ENCODE measurements around the gene CHST7. TPM values are rescaled to one million over a fixed set of nuclear protein-coding genes. Genes with fewer than 3 reads are reported as not detected.

CHST7 gene
- total RNA-seq, 1 experiment from 2014 or later: 17.1 TPM

GRCh38 chrX:46559062-46559461 lies 14.5 kb upstream of the CHST7 start:
- Histone ChIP-seq H3K9ac (ENCODE audit: extremely low read depth, insufficient read length, low read length) (no peak overlapping the region), H3K79me1 (ENCODE audit: insufficient read depth, low read depth, low read length, poor library complexity, severe bottlenecking) (no peaks in the 10 kb centered on the region), H4K8ac (replicated peaks; ENCODE audit: insufficient read length, low read depth, low read length) (no peak overlapping the region), H3K27ac (ENCODE audit: insufficient read length, low read depth, low read length) (no peak overlapping the region), H3K9me3 (ENCODE audit: control insufficient read depth, low read depth, low read length) (peaks cover 15% of the 10 kb centered on the region), H3K18ac (ENCODE audit: insufficient read length, low read depth, low read length) (no peak overlapping the region), H4K5ac (ENCODE audit: insufficient read length, low read depth, low read length) (no peak overlapping the region), H2AFZ (ENCODE audit: low read length) (no peak overlapping the region), H3K4me2 (ENCODE audit: insufficient read depth, insufficient read length, low read length) (no peak overlapping the region), H2BK120ac (ENCODE audit: low read depth, low read length, poor library complexity, severe bottlenecking) (no peak overlapping the region), H3K56ac (ENCODE audit: insufficient read length, low read depth, low read length) (no peak overlapping the region), H2BK12ac (ENCODE audit: insufficient read length, low read depth, low read length) (no peak overlapping the region), H3K23ac (ENCODE audit: insufficient read length, low read depth, low read length) (no peak overlapping the region), H2BK15ac (ENCODE audit: low read depth, low read length) (no peak overlapping the region), H2BK20ac (ENCODE audit: low read depth, low read length, poor library complexity, severe bottlenecking) (no peak overlapping the region), H2BK5ac (ENCODE audit: insufficient read length, low read length) (no peak overlapping the region), H3K4me1 (ENCODE audit: insufficient read depth, low read length) (no peaks in the 10 kb centered on the region), H3K79me2 (ENCODE audit: insufficient read depth, low read length) (no peaks in the 10 kb centered on the region), H2AK5ac (ENCODE audit: insufficient read length, low read length) (no peak overlapping the region), H4K20me1 (ENCODE audit: control insufficient read depth, insufficient read depth, insufficient read length) (no peaks in the 10 kb centered on the region), H3K4ac (ENCODE audit: low read depth, low read length) (no peak overlapping the region), H3K27me3 (ENCODE audit: insufficient read depth, low read length) (no peaks in the 10 kb centered on the region), H3K14ac (ENCODE audit: insufficient read depth, low read length) (no peak overlapping the region), H3K23me2 (ENCODE audit: insufficient read length, low read depth, low read length, poor library complexity, severe bottlenecking) (no peaks in the 10 kb centered on the region), H4K91ac (ENCODE audit: insufficient read length, low read depth, low read length) (no peak overlapping the region), H3T11ph (ENCODE audit: low read length) (no peak overlapping the region)
- Mint-ChIP-seq H3K9me3 (peaks cover 60 to 66% of the 10 kb centered on the region in 2 experiments), H3K4me1 (peaks cover 0 to 8% of the 10 kb centered on the region in 2 experiments; a peak in 2 of 4 replicates), H3K36me3 (ENCODE audit: insufficient read depth in 1 of 3, low read depth in 3 of 3) (peaks cover 11 to 14% (median 14%) of the 10 kb centered on the region in 3 experiments), H3K27me3 (ENCODE audit: low read depth) (no peaks in the 10 kb centered on the region), H3K4me3 (no peak overlapping the region), H3K27ac (no peak overlapping the region)
- WGBS (ENCODE audit: extremely low coverage, insufficient read length, low lambda C conversion rate): no CpG with 5 or more reads among the region's 3 CpGs
- no peak for TF ChIP-seq CTCF (conservative IDR thresholded peaks at IDR 0.05)
- DNase-seq: no peak

Data from H9 (cell line).